GM12873 (cell line): ENCODE measurements around the gene DUOX1.

Experiments
- CTCF ChIP-seq: IDR thresholded peaks from 2 replicates; pipeline ENCODE4 v1.5.1; 2012; ENCODE audit warnings: low read depth, mild to moderate bottlenecking, moderate library complexity, low read length, control low read depth; ENCODE audit not compliant: insufficient read depth; ENCODE audit errors: missing control alignments

Gene DUOX1

GRCh38 chr15:45212493-45212892 is 82.7 kb downstream of the DUOX1 start:
- no peak for TF ChIP-seq CTCF
